Fibroblast of the aortic adventitia (primary cell): ENCODE measurements around the gene GFRA1. TPM values are rescaled to one million over a fixed set of nuclear protein-coding genes. Genes with fewer than 3 reads are reported as not detected.

Experiments used
- DNase-seq: peaks from one replicate; pipeline ENCODE4 v3.0.0-alpha.2; 2010; ENCODE audit warnings: low read depth
- H3K4me3 ChIP-seq: 2 replicates; pipeline ENCODE4 v1.5.1; 2011; ENCODE audit warnings: low read depth, mild to moderate bottlenecking, control low read depth, low read length, moderate library complexity
- CTCF ChIP-seq: IDR thresholded peaks from 2 replicates; pipeline ENCODE4 v1.5.1; 2011; ENCODE audit warnings: mild to moderate bottlenecking, low read length, control low read depth, inconsistent platforms; ENCODE audit not compliant: insufficient read depth
- total RNA-seq: library from RNA; depleted of rRNA; stranded (reverse); fragments of >200 nt; gene quantifications from 2 replicates; pipeline ENCODE4 v1.2.3, GENCODE V29; 2012; ENCODE audit warnings: low replicate concordance

Gene GFRA1
- total RNA-seq, 1 donor = 0.18 TPM

GRCh38 chr10:116076621-116077020 is 196.4 kb downstream of the GFRA1 start:
- DNase-seq = no peak
- TF ChIP-seq CTCF = no peak
- H3K4me3 ChIP-seq = no peak overlapping the region

GRCh38 chr10:116073510-116073909 is 199.5 kb downstream of the GFRA1 start:
- TF ChIP-seq CTCF = no peak
- H3K4me3 ChIP-seq = no peak overlapping the region
- no peak for DNase-seq

GRCh38 chr10:116073001-116073400 is 200.0 kb downstream of the GFRA1 start:
- DNase-seq = no peak

GRCh38 chr10:116071453-116072148 is 201.4 kb downstream of the GFRA1 start:
- no peak overlapping the region for H3K4me3 ChIP-seq
- DNase-seq = no peak
- no peak for TF ChIP-seq CTCF

More at GRCh38 chr10:116073001-116073400, 200.0 kb downstream of the GFRA1 start:
- no peak overlapping the region for H3K4me3 ChIP-seq
- TF ChIP-seq CTCF = no peak

GRCh38 chr10:116070743-116071320 is 202.2 kb downstream of the GFRA1 start:
- no peak for TF ChIP-seq CTCF
- H3K4me3 ChIP-seq = no peak overlapping the region
- no peak for DNase-seq

- H3K4me3 ChIP-seq = no peak overlapping the region
- no peak for TF ChIP-seq CTCF
- no peak for DNase-seq
Measured at GRCh38 chr10:116069856-116070255, 203.2 kb downstream of the GFRA1 start.
